Choroid plexus epithelial cell (primary cell): ENCODE results near the gene IL4R.

ENCODE experiments used
- DNase-seq: peaks from one replicate; pipeline ENCODE4 v3.0.0-alpha.2; 2010; ENCODE audit warnings: low read depth
- H3K4me3 ChIP-seq: 2 replicates; pipeline ENCODE4 v1.5.1; 2011; ENCODE audit warnings: low read depth, mild to moderate bottlenecking, control low read depth, low read length, moderate library complexity
- TF ChIP-seq, protein P1 (sequence below): conservative IDR thresholded peaks from 2 replicates; pipeline ENCODE4 v1.5.1; 2011; ENCODE audit warnings: low read depth, mild to moderate bottlenecking, control low read depth, inconsistent platforms, low read length, moderate library complexity

The IL4R gene

DNA sequence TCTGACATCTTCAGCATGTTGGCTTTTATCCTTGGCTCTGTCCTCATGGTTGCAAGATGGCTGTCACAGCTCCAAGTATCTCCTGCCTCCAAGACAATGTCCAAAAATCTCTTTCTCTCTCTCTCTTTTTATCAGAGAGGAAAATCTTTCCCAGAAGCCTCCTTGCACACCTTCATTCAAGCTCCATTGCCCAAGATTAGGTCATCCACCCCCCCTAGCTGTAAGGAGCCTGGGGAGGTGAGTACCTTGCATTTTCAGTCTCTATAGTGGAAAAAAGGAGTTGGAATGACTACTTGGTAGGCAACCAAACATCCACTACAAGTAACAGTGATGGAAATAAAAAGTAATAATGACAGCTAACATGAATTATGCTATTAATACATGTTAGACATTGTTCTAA is 23.2 kb upstream of the IL4R start:
- no peak for DNase-seq
- TF ChIP-seq, protein P1, sequence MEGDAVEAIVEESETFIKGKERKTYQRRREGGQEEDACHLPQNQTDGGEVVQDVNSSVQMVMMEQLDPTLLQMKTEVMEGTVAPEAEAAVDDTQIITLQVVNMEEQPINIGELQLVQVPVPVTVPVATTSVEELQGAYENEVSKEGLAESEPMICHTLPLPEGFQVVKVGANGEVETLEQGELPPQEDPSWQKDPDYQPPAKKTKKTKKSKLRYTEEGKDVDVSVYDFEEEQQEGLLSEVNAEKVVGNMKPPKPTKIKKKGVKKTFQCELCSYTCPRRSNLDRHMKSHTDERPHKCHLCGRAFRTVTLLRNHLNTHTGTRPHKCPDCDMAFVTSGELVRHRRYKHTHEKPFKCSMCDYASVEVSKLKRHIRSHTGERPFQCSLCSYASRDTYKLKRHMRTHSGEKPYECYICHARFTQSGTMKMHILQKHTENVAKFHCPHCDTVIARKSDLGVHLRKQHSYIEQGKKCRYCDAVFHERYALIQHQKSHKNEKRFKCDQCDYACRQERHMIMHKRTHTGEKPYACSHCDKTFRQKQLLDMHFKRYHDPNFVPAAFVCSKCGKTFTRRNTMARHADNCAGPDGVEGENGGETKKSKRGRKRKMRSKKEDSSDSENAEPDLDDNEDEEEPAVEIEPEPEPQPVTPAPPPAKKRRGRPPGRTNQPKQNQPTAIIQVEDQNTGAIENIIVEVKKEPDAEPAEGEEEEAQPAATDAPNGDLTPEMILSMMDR: no peak
- no peak overlapping the region for H3K4me3 ChIP-seq

DNA sequence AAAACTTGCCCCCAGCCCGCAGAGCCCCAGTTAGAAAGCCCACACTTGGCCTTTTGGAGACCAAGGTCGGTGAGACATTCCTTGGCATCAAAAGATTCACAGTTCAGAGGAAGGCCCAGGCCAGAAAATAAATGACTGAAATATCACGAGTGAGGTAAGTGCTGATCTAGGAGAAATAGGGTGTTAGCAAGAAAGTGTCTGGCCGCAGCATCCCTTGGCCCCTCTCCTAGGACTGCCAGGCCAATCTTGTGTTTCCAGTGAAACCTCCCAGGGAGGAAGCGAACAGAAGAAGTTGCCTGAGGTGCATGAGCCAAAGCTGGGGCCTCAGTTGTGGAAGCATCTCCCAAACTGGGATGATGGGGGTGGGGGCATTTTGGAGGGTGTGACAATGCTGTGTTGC is 22.7 kb upstream of the IL4R start:
- DNase-seq: no peak
- H3K4me3 ChIP-seq: no peak overlapping the region
- TF ChIP-seq, protein P1: no peak

DNA sequence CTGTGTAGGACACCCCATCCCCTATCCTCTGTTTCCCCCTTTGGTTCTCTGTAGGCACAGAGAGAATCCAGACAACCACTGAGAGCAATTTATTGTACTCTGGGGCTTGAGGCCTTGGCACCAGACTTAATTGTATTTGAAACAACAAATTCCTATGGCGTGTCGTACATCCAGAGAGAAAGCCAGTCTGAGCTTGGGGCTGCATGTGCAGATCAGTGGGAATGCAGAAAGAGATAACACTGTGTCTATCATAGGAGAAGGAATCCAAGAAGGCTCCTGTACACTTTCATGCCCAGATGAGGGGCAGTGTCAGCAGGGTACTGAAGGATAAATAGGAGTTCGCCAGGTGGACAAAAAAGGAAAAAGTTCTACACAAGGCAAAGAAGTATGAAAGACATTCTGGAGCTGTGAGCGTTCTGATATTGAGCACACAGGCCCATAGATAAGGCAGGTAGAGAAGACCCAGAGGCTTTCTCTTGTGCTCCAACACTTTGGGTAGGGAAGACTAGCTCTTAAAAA is 22.0 kb upstream of the IL4R start:
- H3K4me3 ChIP-seq: no peak overlapping the region
- TF ChIP-seq, protein P1: no peak
- no peak for DNase-seq

DNA sequence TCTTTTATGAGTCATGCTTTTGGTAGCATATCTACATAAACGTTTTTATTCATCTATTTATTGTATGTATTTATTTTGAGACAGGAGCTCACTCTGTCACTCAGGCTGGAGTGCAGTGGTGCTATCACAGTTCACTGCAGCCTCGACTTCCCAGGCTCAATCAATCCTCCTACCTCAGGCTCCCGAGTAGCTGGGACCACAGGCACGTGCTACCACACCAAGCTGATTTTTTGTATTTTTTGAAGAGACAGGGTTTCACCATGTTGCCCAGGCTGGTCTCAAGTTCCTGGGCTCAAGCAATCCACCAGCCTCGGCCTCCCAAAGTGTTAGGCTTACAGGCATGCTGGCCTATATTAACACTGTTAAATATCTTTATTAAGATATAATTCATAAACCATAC is 20.4 kb upstream of the IL4R start:
- no peak for DNase-seq
- no peak overlapping the region for H3K4me3 ChIP-seq
- TF ChIP-seq, protein P1: no peak

DNA sequence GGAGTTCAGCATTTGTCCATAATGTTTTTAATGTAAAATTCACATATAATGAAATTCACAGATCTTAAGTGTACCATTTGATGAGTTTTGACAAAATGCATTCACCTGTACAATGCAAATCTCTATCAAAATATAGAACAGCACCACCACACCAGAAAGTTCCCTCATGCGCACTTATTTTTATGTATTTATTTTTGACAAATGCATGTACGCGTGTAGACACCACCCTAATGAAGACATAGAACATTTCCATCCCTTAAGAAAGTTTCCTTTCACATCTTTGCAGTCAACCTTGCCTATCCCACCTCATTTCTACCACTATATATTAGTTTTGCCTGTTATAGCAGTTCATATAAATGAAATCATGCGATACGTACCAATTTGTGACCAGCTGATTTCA is 15.6 kb upstream of the IL4R start:
- DNase-seq: no peak
- TF ChIP-seq, protein P1: no peak
- H3K4me3 ChIP-seq: no peak overlapping the region

DNA sequence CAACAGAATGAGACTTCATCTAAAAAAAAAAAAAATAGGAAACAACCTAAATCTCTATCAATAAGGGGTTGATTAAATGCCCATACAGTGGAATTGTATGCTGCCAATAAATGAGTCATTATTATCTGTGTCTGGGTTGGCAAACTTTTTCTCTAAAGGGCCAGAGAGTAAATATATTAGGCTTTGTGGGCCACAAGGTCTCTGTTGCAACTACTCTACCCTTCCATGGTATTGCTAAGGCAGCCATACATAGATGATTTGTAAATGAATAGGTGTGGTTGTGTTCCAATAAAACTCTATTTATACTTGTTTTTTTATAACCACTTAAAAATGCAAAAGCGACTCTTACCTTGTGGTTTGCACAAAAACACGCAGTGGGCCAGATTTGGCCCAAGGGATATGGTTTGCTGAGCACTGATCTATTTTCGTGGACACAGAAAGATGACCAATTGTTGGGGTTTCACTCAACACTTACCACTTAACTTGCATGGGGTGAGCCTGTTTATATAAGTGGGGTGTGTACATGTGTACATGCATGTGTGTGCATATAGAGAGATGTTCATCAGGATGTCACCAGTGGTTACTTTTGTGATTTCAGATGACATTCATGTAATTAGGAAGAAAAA is 12.4 kb upstream of the IL4R start:
- TF ChIP-seq, protein P1: no peak
- DNase-seq: no peak

DNA sequence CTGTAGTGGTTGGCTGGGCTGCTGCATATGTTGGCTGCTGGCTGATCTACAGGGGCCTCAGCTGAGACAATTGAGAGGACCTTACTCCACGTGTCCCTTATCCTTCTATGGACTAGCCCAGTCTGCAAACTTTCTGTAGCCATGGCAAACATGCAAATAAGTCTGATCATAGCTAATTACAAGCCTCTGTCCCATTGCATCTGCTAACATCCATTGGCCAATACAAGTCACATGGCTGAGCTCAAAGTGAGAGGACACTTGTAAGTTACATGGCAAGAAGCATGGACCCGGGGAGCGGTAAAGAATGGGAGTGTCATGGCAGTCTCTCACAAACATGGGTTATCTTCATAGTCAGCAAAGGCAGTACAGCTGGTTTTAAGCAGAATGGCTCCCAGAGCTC is 11.6 kb upstream of the IL4R start:
- H3K4me3 ChIP-seq: no peak overlapping the region
- TF ChIP-seq, protein P1: no peak
- no peak for DNase-seq

More for the DNA sequence above, 12.4 kb upstream of the IL4R start:
- no peak overlapping the region for H3K4me3 ChIP-seq
